PFSK-1 (cell line): ENCODE results near the gene SH3GLB1.

Experiments used
- FOXP2 ChIP-seq: optimal IDR thresholded peaks from 2 replicates; pipeline ENCODE3; 2011; ENCODE audit warnings: borderline replicate concordance, control low read depth, inconsistent platforms; ENCODE audit not compliant: insufficient read depth; ENCODE audit errors: extremely low read length, extremely low read depth
- POLR2AphosphoS5 ChIP-seq: IDR thresholded peaks from 2 replicates; pipeline ENCODE4 v1.6.1; 2012; ENCODE audit warnings: low read depth, mild to moderate bottlenecking, control low read depth, low read length, moderate library complexity
- TF ChIP-seq, protein P1 (sequence below), 2 experiments: IDR thresholded peaks; 2 replicates each; pipeline versions ENCODE4 v1.6.1 to v1.8.0; 2011 to 2012; ENCODE audit warnings: low read depth in 2 of 2, low read length in 2 of 2, control low read depth in 1 of 2, inconsistent platforms in 1 of 2, mild to moderate bottlenecking in 1 of 2, moderate library complexity in 1 of 2; ENCODE audit not compliant: insufficient read depth in 1 of 2

DNA sequence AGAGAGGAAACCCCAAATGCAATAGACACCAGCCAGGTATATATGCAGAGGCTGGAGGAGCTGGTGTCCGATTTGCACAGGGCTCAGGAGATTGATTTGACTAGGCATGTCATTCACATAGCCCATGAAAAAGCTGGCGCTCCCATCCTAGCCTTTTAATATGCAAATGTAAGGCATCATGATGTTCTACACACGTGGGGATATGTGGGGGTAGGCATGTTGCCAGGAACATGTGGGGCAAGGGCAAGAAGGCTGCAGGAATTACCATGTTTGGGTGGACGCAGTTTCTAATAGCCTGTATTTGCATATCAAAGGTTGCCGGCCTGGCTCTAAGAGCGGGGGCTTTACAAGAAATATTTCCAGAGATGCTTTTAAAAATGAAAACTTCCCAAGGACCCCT is 11.7 kb upstream of the SH3GLB1 start:
- TF ChIP-seq, protein P1, sequence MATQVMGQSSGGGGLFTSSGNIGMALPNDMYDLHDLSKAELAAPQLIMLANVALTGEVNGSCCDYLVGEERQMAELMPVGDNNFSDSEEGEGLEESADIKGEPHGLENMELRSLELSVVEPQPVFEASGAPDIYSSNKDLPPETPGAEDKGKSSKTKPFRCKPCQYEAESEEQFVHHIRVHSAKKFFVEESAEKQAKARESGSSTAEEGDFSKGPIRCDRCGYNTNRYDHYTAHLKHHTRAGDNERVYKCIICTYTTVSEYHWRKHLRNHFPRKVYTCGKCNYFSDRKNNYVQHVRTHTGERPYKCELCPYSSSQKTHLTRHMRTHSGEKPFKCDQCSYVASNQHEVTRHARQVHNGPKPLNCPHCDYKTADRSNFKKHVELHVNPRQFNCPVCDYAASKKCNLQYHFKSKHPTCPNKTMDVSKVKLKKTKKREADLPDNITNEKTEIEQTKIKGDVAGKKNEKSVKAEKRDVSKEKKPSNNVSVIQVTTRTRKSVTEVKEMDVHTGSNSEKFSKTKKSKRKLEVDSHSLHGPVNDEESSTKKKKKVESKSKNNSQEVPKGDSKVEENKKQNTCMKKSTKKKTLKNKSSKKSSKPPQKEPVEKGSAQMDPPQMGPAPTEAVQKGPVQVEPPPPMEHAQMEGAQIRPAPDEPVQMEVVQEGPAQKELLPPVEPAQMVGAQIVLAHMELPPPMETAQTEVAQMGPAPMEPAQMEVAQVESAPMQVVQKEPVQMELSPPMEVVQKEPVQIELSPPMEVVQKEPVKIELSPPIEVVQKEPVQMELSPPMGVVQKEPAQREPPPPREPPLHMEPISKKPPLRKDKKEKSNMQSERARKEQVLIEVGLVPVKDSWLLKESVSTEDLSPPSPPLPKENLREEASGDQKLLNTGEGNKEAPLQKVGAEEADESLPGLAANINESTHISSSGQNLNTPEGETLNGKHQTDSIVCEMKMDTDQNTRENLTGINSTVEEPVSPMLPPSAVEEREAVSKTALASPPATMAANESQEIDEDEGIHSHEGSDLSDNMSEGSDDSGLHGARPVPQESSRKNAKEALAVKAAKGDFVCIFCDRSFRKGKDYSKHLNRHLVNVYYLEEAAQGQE (IDR thresholded peaks at IDR 0.05; ENCODE audit: insufficient read depth in 1 of 2, low read depth in 2 of 2, low read length in 2 of 2): no peak
- TF ChIP-seq FOXP2: no peak
- TF ChIP-seq POLR2AphosphoS5: no peak
